GM20431 (cell line): ENCODE results near the gene PYGM.

Experiments used
- in situ Hi-C: fragments of 300-500 bp; cut with MseI, MboI; formaldehyde crosslinking; loops from one replicate; pipeline ENCODE4 v1.15.0; 2020; ENCODE audit warnings: low sequenced_read_pairs; ENCODE audit not compliant: unreplicated experiment

PYGM gene

DNA sequence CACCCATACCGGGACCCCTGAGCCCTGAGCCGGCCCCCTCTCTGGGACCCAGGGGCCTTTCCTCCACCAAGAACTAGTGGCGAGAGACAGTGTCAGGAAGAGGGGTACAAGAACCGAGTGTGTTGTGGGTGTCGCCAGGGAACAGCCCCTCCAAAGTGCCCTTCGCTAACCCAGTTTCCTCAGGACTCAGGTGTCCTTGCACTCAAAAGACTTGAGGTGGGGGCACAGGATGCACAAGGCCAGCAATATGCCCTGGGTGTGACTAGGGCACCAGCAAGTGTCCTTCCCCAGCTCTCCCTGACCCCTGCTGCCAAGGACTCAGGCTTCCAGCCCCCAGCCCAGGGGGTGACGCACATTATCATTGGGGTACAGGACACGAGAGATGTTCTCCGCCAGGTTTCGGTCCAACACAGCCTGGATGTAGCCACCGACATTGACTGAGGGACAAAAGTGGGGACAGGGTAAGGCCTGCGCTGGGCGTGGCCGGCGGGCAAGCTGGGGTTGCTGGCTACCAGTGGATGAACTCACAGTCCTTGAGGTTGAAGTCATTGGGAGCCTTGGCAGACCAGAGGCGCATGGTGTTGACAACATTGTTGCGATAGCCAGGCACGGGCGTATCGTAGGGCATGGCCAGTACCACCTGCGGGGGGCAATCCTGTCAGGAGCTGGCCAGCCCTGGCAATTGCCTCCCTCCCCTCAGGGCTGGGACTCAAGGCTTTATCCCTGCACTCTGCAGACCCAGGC is 4.7 kb downstream of the PYGM start:
- in situ Hi-C loops, result no loop called here

DNA sequence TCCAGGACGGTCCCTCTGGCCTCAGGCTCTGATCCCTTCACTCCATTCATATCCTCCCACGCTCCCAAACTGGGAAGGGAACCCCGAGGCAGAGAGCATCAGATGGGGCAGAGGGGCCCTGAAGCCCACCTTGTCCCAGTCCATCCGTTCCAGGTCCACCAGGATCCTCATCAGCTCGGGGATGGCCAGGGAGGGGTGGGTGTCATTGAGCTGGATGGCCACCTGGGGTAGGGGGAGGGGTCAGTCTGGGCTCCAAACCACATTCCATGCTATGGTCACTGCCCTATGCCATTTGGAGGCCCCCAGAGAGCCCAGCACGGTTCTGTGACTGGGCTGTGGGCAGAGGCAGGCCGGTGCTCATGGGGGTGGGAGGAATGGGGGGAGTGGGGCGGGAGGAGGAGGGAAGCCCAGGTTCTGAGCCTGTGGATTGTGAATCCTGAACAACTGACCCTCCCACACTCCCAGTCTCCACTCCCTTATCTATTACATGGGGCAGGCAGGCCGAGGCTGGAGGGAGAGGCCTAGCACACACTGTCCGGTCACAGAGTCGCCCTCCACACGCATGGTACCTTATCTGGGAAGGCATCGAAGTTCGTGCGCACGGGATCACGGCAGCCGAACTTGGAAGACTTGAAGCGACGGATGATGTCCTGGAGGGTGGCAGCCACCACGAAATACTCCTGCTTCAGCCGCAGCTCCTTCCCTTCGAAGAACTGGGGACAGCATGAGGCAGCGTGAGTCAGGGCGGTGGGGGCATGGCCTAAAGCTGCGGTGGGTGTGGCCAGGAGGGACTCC is 5.5 kb downstream of the PYGM start:
- in situ Hi-C loops, result no loop called here

DNA sequence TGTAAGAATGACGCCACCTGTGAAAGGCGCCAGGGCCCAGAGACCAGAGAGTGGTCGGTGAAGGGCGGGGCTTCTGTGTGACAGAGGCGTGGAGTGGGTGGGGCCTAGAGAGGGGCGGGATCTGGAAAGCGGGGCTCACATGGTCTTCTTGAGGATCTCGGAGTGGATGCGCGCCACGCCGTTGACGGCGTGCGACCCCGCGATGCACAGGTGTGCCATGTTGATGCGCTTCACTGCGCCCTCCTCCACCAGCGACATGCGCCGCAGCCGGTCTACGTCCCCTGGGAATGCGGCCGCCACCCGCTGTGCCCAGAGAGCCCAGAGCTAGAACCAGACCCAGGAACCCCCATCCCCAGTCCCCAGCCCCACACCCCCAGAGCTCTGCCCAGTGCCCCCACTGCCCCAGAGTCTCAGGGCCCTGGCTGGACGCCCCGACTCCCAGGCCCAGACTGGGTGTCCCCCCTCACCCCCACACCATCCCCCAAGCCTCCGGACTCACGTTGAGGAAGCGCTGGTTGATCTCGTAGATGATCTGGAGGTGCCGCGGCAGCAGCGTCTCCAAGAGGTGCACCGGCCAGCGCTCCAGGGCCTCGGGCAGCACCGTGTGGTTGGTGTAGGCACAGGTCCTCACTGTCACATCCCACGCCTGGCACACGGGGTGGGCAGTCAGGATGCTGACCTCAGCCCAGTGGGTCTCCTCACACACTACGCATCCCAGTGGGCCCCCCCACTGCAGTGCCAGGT is 6.2 kb downstream of the PYGM start:
- in situ Hi-C loops, result no loop called here

DNA sequence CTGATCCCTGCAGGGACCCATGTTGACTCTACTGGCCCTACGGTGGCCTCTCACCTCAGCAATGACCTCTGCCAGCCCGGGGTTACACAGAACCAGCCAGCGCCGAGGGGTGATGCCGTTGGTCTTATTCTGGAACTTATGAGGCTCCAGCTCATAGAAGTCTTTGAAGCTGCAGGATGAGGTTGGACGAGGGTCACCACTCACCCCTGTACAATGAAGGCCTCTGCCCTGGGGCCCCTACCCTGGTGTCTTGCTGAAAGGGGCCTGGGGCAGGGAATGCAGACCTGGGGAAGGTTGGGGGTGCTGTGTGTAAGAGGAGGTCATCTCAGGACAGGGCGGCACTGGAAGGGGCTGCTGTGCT is 6.8 kb downstream of the PYGM start:
- in situ Hi-C loops, result no loop called here

DNA sequence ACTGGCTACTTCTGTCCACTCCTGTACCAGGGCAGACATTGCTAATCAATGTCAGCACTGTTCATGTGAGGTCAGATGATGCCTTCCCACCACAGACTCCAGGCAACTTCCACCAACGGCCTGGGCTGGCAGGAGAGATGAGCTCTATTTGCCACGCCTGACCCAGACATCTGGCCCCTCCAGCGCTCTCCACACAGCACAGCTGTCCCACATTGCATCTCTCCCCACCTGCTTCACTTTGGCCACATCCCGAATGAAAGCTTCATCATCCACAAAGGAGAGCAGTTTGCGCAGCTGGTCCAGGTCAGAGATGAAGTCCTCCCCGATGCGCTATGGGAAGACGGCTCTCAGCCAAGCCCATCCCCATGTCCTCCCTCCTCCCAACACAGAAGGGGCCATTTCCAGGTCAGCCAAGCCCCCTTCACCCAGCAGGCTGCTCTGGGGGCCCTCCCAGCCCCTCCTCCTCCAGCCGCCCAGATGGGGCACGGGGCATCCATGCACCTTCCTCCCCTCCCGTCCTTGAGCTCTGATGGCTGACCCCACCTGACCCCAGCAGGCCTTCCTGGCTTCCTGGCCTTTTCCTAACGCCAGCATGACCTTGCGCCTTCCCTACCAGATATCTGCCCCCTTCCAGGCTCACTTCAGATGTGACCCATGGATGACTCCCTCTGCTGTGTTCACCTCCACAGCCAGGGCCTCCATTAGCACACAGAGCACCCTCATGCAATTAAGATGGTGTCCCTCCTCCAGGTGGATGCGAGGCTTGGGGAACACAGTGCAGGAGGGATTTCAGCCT is 7.4 kb downstream of the PYGM start:
- in situ Hi-C loops, result no loop called here

DNA sequence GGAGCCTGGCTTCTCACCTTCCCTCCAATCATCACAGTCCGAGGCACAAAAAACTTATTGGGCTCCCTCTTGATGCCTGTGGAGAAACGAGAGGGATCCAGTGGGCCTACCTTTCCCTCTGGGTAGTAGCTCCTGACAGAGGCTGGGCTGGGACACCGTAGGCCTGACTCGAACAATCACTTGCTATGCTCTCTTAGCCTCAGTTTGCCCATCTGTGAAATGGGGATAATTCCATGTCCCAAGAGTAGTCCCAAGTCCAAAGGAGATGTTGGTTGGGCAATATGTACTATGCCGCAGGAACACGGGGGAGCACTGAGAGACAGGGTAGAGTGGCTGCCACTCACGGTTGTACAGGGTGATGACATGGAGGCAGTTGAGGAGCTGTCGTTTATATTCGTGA is 8.2 kb downstream of the PYGM start:
- in situ Hi-C loops, result no loop called here

DNA sequence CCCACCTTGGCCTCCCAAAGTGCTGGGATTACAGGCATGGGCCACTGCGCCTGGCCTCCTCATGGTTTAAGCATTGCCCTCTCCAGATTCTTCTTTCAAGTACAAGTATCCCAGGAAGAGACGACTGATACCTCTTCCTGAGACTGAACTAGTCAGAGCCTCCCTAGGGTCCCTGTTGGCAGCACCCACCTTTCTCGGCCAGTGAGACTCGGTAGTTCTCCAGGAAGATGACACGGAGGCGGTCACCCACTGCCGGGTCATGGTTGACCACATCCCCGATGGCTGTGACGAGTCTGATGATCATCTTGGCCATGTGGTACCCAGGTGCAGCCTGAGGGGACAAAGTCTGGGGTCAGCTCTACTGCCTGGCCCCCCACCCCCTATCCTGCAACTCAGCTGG is 8.6 kb downstream of the PYGM start:
- in situ Hi-C loops, result no loop called here

DNA sequence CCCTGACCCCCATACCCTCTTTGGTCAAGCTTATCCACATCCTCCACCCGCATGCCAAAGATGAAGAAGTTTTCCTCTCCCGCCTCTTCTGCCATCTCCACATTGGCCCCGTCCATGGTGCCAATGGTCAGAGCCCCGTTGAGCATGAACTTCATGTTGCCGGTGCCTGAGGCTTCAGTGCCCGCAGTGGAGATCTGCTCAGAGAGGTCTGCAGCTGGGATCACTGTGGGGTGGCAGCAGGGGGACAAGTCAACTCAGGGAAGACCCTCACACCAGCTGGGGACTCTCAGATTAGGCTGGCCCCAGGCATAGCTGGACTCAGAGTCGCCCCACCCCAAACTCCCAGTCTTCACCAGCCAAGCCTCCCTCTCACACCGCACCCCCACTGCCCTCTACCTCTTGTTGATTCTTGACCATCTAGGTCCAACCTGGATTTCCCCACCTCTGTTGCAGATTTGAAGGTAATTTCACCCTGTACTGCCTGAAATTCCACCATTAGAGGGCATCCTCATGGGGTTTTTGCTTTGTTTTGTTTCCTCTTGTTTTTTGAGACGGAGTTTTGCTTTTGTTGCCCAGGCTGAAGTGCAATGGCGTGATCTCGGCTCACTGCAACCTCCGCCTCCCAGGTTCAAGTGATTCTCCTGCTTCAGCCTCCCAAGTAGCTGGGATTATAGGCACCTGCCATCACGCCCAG is 9.3 kb downstream of the PYGM start:
- in situ Hi-C loops, result no loop called here

DNA sequence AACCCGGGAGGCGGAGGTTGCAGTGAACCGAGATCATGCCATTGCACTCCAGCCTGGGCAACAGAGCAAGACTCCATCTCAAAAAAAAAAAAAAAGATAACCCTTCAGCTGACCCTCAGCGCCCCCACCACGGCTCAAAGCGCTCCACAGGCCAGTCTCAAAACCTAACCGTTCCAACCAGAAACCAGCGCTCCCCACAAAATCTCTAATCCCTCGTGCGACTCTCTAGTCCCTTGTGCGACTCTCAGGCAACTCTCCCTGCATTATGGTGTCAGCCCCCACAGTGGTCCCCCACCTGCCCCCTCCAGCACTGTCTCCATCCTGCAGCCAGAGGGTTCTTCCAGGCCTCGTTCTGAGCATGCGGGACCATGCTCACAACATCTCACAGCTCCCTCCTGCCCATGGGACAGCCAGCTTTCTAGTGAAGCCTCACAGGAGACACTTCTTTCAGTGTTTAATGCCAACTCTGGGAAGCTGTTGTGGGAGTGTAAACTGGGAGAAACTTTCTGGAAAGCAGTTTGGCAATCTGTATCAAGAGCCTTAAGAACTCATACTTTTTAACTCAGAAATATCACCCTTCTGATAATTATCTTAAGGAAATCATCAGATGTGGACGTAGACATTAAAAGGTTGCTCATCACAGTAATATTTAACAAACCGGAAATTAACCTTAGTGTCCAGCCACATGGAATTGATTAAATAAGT is 11.7 kb downstream of the PYGM start:
- in situ Hi-C loops, result no loop called here

DNA sequence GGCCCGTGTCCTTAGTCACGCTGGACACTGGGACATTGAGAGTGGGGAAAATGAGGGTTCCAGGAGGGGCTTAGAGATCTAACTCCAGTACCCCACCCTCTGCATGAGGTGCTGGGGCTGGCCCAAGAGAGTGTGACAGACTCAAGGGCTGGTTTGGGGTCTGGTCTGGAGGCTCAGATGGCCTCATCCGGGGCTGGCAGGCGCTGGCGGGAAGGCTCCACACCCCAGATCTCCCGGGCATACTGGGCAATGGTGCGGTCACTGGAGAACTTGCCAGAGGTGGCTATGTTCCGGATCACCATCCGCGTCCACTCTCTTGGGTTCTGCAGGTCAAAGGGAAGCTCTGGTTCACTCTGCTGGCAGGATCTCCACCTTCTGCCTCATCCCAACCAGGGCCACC is 13.3 kb downstream of the PYGM start:
- in situ Hi-C loops, result no loop called here

DNA sequence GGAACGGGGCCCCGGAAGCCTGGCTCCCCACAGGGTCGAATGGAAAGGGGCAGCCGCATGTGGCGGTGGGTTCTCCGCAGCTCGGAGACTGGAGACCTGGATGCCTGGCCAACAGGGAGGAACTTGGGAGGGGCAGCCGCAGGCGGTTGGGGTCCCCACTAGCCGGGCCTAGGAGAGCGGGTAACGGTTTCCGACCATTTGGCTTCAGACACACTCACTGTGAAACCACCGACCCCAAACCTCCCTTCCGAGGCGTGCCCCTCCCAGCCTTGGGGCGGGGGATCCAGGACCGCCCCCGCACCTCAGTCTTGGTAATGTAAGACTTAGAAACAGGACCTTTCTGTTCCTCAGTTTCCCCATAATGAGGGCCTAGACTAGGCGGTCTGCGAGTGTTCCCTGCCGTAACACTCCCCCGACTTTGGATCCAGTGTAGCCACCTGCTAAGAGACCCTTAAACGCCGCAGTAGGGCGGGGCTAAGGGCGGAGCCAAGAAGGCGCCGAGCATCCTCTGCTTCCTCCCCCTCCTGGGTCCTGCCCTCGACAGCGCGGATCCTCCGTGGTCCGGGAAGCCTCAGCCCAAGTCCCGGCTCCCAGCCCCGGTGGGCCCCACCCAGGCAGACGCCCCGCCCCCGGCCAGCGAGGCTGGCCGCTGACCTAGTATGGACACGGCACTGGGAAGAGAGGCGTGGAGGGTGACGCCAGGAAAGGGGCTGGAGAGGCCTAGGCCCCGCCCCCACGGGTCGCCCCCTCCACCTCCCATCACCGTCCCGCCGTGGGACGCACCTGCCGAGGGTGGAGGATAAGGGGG is 14.0 kb downstream of the PYGM start:
- in situ Hi-C loops, result no loop called here

DNA sequence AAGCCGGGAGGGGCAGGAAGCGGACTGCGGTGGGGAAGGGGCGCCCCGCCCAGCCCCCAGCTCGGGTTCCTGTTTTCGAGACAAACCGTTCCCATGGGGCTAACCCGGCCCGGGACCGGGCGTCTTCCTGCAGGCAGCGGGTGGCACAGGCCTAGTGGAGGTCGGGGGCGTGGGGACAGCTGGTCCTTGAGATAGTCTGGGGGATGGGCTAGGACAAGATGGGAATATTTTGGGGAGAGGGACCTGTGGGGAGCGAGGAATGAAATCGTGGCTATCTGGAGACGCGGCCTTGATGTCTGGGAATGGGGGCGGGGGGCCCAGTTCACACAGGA is 14.6 kb downstream of the PYGM start:
- in situ Hi-C loops, result no loop called here

DNA sequence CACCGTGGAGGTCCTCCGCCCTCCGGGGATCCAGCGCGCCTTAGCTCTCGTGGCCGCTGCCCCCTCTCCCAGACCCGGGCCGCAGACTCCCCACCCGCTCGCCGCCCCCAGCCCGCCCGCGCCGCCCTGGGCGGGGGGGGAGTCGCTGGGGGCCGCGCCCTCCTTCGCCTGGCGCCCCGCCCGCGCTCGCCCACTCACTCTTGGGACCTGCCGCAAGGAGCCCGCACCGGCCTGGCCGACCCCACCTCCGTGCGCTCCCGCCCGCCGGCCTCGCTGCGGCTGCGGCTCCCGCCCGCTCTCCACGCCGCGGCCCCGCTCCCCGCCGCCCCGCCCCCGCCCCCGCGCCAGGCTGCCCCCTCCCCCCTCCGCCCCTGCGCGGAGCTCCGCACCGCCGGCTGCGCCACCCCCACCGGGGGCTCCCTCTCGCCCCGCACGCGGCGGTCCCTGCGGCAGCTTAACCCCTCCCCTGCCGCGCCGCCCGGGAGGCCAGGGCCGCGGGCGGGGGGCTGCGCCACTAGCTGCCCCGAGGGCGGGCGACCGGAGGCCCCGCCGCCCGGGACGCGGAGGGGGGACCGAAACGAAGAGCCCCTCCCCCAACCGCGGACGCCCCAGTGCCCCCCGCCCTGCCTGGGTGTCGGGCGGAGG is 15.1 kb downstream of the PYGM start:
- in situ Hi-C loops, result no loop called here

DNA sequence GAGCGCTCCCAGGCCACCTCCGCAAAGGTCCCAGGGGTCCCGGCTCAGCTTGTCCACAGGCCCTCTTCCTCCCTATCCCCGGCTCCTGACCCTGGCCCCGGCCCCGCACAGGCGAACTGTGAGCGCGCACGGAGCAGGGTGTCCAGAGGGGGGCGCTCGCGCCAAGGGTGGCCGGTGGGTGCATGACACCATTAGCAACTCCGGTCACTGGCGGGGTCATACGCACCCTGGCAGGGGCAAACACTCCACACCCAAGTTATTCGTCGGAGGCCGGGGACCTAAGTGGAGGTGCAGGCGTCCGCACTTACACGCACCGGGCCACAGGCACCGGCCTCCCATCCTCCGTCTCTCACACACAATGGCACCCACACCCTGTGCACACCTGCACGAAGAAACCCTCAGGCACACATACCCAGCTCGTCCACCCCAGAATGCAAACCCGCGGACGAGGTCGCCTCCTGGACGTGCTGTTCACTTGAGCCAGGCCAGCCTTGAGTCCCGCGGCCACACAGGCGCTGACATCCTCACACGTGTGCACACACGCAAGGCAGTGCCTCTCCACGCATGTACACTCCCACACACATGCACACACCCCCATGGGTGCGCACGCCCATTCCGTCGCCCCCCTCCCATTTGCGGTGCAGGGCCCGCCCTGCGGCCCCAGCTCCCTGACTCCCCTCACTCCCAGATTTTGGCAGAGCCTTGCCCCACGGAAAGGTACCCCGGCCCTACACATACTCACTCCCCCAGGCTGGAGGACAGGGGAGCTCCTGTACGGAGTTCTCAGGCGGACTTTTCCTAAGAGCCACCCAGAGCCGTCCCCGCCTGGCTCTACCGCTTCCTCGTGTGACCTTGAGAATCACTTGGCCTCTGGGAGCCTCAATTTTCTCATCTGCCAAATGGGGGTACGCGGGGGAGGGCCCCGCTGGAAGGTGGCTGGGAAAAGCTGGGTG is 15.9 kb downstream of the PYGM start, which contains the start of gene RASGRP2:
Gene RASGRP2, minus strand, starts transcription at position 552 of the 953 bp plus-strand sequence. CDS start 1,276 bp downstream, outside the sequence.
- in situ Hi-C loops, result no loop called here

DNA sequence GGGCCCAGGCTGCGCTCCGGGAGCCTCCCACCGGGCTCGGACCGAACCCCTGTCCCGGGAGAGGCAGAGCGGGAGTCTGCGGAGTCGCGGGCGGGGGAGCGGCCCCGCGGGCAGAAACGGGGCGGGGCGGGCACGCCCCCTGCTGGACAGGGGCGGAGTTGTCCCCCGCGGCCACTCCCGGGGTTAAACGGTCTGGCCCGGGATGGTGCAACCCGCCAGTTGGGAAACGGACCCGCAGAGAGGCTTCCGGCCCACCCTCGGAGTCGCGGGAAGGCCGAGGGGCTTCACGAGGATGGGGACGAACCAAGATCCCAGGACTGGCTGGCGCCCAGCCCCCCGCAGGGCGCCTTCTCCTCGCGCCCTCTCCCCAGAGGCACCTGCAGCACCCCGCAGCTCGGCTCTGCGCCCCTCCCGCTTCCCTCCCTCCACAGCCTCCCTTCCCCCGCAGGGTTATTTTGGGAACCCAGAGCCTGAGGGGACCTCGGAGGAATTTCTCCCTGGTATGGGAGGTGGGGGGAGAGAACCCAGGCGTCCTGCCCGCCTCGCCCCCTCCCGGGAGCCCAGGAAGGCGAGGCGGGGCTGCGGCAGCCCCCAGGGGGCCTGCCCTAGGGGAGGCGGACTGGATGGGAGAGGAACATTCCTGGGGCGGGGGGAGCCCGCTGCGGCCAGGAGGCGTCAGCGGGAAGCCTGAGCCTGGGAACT is 16.7 kb downstream of the PYGM start:
- in situ Hi-C loops, result no loop called here
